Measurements from ENCODE around the gene ELMO3. TPM values are rescaled to one million over a fixed set of nuclear protein-coding genes. Genes with fewer than 3 reads are reported as not detected.

ELMO3 gene
- total RNA-seq, 2 experiments from 2014 or later, result 6.2 to 9.8 TPM

GRCh38 chr16:67248401-67249177 is 49.7 kb downstream of the ELMO3 start, which contains the start of gene SLC9A5:
Gene SLC9A5, plus strand, starts transcription at chr16:67248979. Its CDS starts 36 bp downstream, at chr16:67249015.
- Mint-ChIP-seq H3K27me3 (peaks cover 12% of the 10 kb centered on the region), H3K9me3 (ENCODE audit: low read depth) (no peaks in the 10 kb centered on the region), H3K4me1 (peaks cover 40% of the 10 kb centered on the region), H3K36me3 (no peaks in the 10 kb centered on the region), H3K4me3 (peak within 1 kb of the TSS; percentile 87), H3K27ac (peak within 1 kb of the TSS; percentile 93)
- CTCF ChIA-PET, result interaction anchor here (0.7 to 5.8 kb wide), 16 partner anchors 12 to 354 kb away, joined by 3 to 41 read pairs (median 3); partner anchors contain the start of genes B3GNT9, E2F4, FBXL8 and TMEM208
- ATAC-seq (peak; percentile 15), DNase-seq (peak; percentile 56)

GRCh38 chr16:67249178-67250044 is 50.5 kb downstream of the ELMO3 start:
- H3K36me3 Mint-ChIP-seq, result no peaks in the 10 kb centered on the region
- no peak for ATAC-seq
- peaks cover 32% of the 10 kb centered on the region for H3K4me1 Mint-ChIP-seq
- H3K27ac Mint-ChIP-seq, result peak overlapping the region; percentile 32
- peak overlapping the region; percentile 87 for H3K4me3 Mint-ChIP-seq
- H3K27me3 Mint-ChIP-seq, result peaks cover 12% of the 10 kb centered on the region
- DNase-seq, result no peak
- no peaks in the 10 kb centered on the region for H3K9me3 Mint-ChIP-seq (ENCODE audit: low read depth)
- CTCF ChIA-PET, result interaction anchor here (0.7 to 5.8 kb wide), 13 partner anchors 11 to 354 kb away, joined by 3 to 30 read pairs (median 3); partner anchors contain the start of genes B3GNT9, FBXL8 and TRADD

GRCh38 chr16:67250045-67250327 is 51.1 kb downstream of the ELMO3 start:
- ATAC-seq (no peak), DNase-seq (no peak)
- no peaks in the 10 kb centered on the region for H3K9me3 Mint-ChIP-seq (ENCODE audit: low read depth)
- H3K36me3 Mint-ChIP-seq, result no peaks in the 10 kb centered on the region
- peaks cover 12% of the 10 kb centered on the region for H3K27me3 Mint-ChIP-seq
- peaks cover 26% of the 10 kb centered on the region for H3K4me1 Mint-ChIP-seq
- CTCF ChIA-PET, result interaction anchor here (0.9 to 5.8 kb wide), 7 partner anchors 11 to 355 kb away, joined by 3 to 30 read pairs (median 3); partner anchors contain the start of genes FBXL8 and TRADD
- H3K4me3 Mint-ChIP-seq, result peak overlapping the region; percentile 87
- H3K27ac Mint-ChIP-seq, result peak overlapping the region; percentile 3

GRCh38 chr16:67252609-67253497 is 53.9 kb downstream of the ELMO3 start:
- H3K4me3 Mint-ChIP-seq, result no peak overlapping the region
- H3K4me1 Mint-ChIP-seq, result peaks cover 15% of the 10 kb centered on the region
- no peaks in the 10 kb centered on the region for H3K36me3 Mint-ChIP-seq
- peaks cover 12% of the 10 kb centered on the region for H3K27me3 Mint-ChIP-seq
- CTCF ChIA-PET, result interaction anchor here (0.7 to 1.5 kb wide), 2 partner anchors 11 to 268 kb away, joined by 3 to 4 read pairs; no protein-coding TSS in a partner anchor
- no peak for DNase-seq
- no peak for ATAC-seq
- no peaks in the 10 kb centered on the region for H3K9me3 Mint-ChIP-seq (ENCODE audit: low read depth)
- H3K27ac Mint-ChIP-seq, result no peak overlapping the region

Small RNAs within 50 kb of the gene (microRNA-seq; reads per million reads assigned to microRNA genes)
- gene MIR328, result 26.4 reads per million, percentile 47 among the genes with 10 or more reads in this experiment

Other genes with a start within 250 kb of the ELMO3 start
- gene CES3, start 237.9 kb upstream of the ELMO3 start, total RNA-seq, result 1 to 10 TPM; 2.3 to 4.5 TPM
- gene CES4A, start 210.5 kb upstream of the ELMO3 start, total RNA-seq, result 10 to 100 TPM in 1 of 2 experiments, 1 to 10 TPM in 1; 8.1 to 11.7 TPM
- 100 to 1,000 TPM; 180 to 196 TPM for gene CBFB, start 170.0 kb upstream of the ELMO3 start, total RNA-seq
- gene PHAF1, start 89.2 kb upstream of the ELMO3 start, total RNA-seq, result 10 to 100 TPM; 14.2 to 15.2 TPM
- gene B3GNT9, start 48.1 kb upstream of the ELMO3 start, total RNA-seq, result 1 to 10 TPM; 5.6 to 7.9 TPM
- 10 to 100 TPM; 36.4 to 52.6 TPM for gene TRADD, start 39.2 kb upstream of the ELMO3 start, total RNA-seq
- gene FBXL8, start 39.2 kb upstream of the ELMO3 start, total RNA-seq, result 10 to 100 TPM; 15.7 to 24.5 TPM
- gene HSF4, start 34.4 kb upstream of the ELMO3 start, total RNA-seq, result 10 to 100 TPM; 15.0 to 43.7 TPM
- 10 to 100 TPM in 1 of 2 experiments, 1 to 10 TPM in 1; 3.3 to 10.3 TPM for gene NOL3, start 28.6 kb upstream of the ELMO3 start, total RNA-seq
- 10 to 100 TPM; 38.6 to 56.0 TPM for gene MATCAP1, start 15.2 kb upstream of the ELMO3 start, total RNA-seq
- gene EXOC3L1, start 9.0 kb upstream of the ELMO3 start, total RNA-seq, result not detected
- 100 to 1,000 TPM; 147 to 148 TPM for gene E2F4, start 7.0 kb upstream of the ELMO3 start, total RNA-seq
- gene TMEM208, start 28.0 kb downstream of the ELMO3 start, total RNA-seq, result 10 to 100 TPM; 32.3 to 39.7 TPM
- gene FHOD1, start 48.4 kb downstream of the ELMO3 start, total RNA-seq, result 100 to 1,000 TPM; 101 to 111 TPM
- 1 to 10 TPM; 5.4 to 6.2 TPM for gene SLC9A5, start 49.8 kb downstream of the ELMO3 start, total RNA-seq
- gene PLEKHG4, start 80.4 kb downstream of the ELMO3 start, total RNA-seq, result 10 to 100 TPM in 1 of 2 experiments, 1 to 10 TPM in 1; 7.7 to 12.8 TPM
- 1 to 10 TPM; 1.1 to 3.3 TPM for gene KCTD19, start 127.6 kb downstream of the ELMO3 start, total RNA-seq
- 1 to 10 TPM in 1 of 2 experiments, under 1 TPM in 1; 0.45 to 1.0 TPM for gene LRRC36, start 127.7 kb downstream of the ELMO3 start, total RNA-seq
- not detected for gene TPPP3, start 194.4 kb downstream of the ELMO3 start, total RNA-seq
- under 1 TPM; 0.41 to 0.49 TPM for gene ZDHHC1, start 217.3 kb downstream of the ELMO3 start, total RNA-seq
- under 1 TPM in 1 of 2 experiments, not detected in 1; 0.14 TPM for gene HSD11B2, start 232.0 kb downstream of the ELMO3 start, total RNA-seq

All from activated CD8-positive, alpha-beta memory T cell treated with anti-CD3 and anti-CD28 coated beads, Interleukin-2, amount 10 ng/mL, durations not matched to agents 7 days and 5 days (primary cell).